Adrenal gland (tissue), 12 donors: Measurements from ENCODE around the gene ERICH4. TPM values are rescaled to one million over a fixed set of nuclear protein-coding genes. Genes with fewer than 3 reads are reported as not detected.
"Not testable (repeated sequence)": the region's sequence is repeated elsewhere in the genome, so short reads cannot be mapped to it uniquely, and the experiment has no call there.

Experiments
- DNase-seq, 7 donors: peaks; one replicate each; pipeline ENCODE4 v3.0.0-alpha.2; 2019 to 2020
- H3K27ac ChIP-seq, 5 donors: fragments of 200-600 bp; sonication (generic) in 4 of 5; 1 replicate in 3 of 5; 2 replicates in 2 of 5; pipeline versions ENCODE4 v1.5.1 to v1.8.0; 2016 to 2020; ENCODE audit warnings: mild to moderate bottlenecking in 1 of 5
- H3K27me3 ChIP-seq: fragments of 200-600 bp; 2 replicates; pipeline ENCODE4 v1.8.0; 2021
- H3K36me3 ChIP-seq, 2 donors: fragments of 200-600 bp; replicated peaks in 1 of 2; 1 replicate in 1 of 2; 2 replicates in 1 of 2; pipeline versions ENCODE4 v1.5.1 to v1.8.0; 2018 to 2022
- H3K4me1 ChIP-seq, 2 donors: fragments of 200-600 bp; replicated peaks in 1 of 2; 1 replicate in 1 of 2; 2 replicates in 1 of 2; pipeline versions ENCODE4 v1.5.1 to v1.8.0; 2018 to 2021
- H3K4me3 ChIP-seq, 4 donors: fragments of 200-600 bp; sonication (generic) in 3 of 4; one replicate each; pipeline ENCODE4 v1.5.1; 2016 to 2018
- H3K9me3 ChIP-seq, 3 donors: fragments of 200-600 bp; sonication (generic) in 1 of 3; replicated peaks in 1 of 3; 1 replicate in 2 of 3; 2 replicates in 1 of 3; pipeline versions ENCODE4 v1.5.1 to v1.8.0; 2016 to 2021
- POLR2A ChIP-seq, 2 donors: fragments of 450-650 bp; IDR thresholded peaks; one replicate each; pipeline ENCODE4 v1.6.1; 2017; ENCODE audit warnings: antibody characterized with exemption in 2 of 2, mild to moderate bottlenecking in 2 of 2, moderate library complexity in 1 of 2
- WGBS, 4 donors: extraction: QIAGEN DNeasy Blood & Tissue Kit in 2 of 4; methylation state at CpG; one replicate each; pipeline versions ENCODE4 v1.1.5 to v1.1.7; 2013 to 2017; 5-methylcytosine and 5-hydroxymethylcytosine counted together
- intact Hi-C, 2 donors: fragments of 100-400 bp; cut with DNase I; formaldehyde crosslinking; loops; one replicate each; pipeline versions ENCODE4 v1.14.1 to v1.15.0; 2022 to 2023
- polyA plus RNA-seq, 3 donors: library from polyadenylated mRNA; stranded (reverse); fragments of 200-250 nt in 2 of 3; fragments of 350-450 nt in 1 of 3; fragmentation: Illumina TruSeq in 1 of 3; extraction: RNeasy Lipid Tissue Mini Kit (QIAGEN cat#74804) in 1 of 3; gene quantifications; one replicate each; pipeline ENCODE4 v1.2.3, GENCODE V29; 2013 to 2014
- total RNA-seq, 9 donors: library from RNA; depleted of rRNA in 4 of 9; stranded (reverse); fragments of >200 nt in 4 of 9; fragments of 120-200 nt in 1 of 9; fragmentation: NEBNext Ultra II Directional in 1 of 9; extraction: Animal tissue kit (Norgen Biotek cat#: 25700) in 1 of 9; gene quantifications; one replicate each; pipeline versions ENCODE4 v1.1.0 to v1.2.4, GENCODE V29; 2013 to 2023
- TF ChIP-seq, protein P1 (sequence below), 6 experiments: fragments of 450-650 bp in 4 of 6; fragments of 200-600 bp in 2 of 6; sonication (generic) in 1 of 6; IDR thresholded peaks; 1 replicate in 5 of 6; 2 replicates in 1 of 6; pipeline versions ENCODE4 v1.5.1 to v1.8.0; 2016 to 2021; ENCODE audit warnings: antibody characterized with exemption in 6 of 6, mild to moderate bottlenecking in 2 of 6, moderate library complexity in 1 of 6
- donor health status: healthy with polysubstance abuse.
- donor health status: Bipolar disorder and iron deficiency.
- donor health status: DM: yes; HTN: yes; CAD: no.
- donor health status: DM: no; HTN: no; CAD: no.
- donor health status: DM: no; HTN: no; CAD: no.
- donor health status: DM: yes; HTN: yes; CAD: no.

ERICH4 gene
- total and polyA plus RNA-seq, 12 donors = 0.10 TPM; not detected in 11

- intact Hi-C loops = no loop called here
- DNase-seq = peak in 2 of 7 donors; percentile 29 to 38
- H3K27ac ChIP-seq = no peak overlapping the region
- H3K4me3 ChIP-seq = no peak overlapping the region
- TF ChIP-seq, protein P1, sequence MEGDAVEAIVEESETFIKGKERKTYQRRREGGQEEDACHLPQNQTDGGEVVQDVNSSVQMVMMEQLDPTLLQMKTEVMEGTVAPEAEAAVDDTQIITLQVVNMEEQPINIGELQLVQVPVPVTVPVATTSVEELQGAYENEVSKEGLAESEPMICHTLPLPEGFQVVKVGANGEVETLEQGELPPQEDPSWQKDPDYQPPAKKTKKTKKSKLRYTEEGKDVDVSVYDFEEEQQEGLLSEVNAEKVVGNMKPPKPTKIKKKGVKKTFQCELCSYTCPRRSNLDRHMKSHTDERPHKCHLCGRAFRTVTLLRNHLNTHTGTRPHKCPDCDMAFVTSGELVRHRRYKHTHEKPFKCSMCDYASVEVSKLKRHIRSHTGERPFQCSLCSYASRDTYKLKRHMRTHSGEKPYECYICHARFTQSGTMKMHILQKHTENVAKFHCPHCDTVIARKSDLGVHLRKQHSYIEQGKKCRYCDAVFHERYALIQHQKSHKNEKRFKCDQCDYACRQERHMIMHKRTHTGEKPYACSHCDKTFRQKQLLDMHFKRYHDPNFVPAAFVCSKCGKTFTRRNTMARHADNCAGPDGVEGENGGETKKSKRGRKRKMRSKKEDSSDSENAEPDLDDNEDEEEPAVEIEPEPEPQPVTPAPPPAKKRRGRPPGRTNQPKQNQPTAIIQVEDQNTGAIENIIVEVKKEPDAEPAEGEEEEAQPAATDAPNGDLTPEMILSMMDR (IDR thresholded peaks at IDR 0.05) = no peak
- no peak for TF ChIP-seq POLR2A (IDR thresholded peaks at IDR 0.05)
- WGBS, 4 donors = 53 to 84% (median 70%) methylated on average over 4 of the region's 4 CpGs
- H3K27me3 ChIP-seq = no peaks in the 10 kb centered on the region
- H3K4me1 ChIP-seq = peaks cover 14 to 26% of the 10 kb centered on the region in 2 donors
- H3K9me3 ChIP-seq = no peaks in the 10 kb centered on the region
- peaks cover 0 to 14% of the 10 kb centered on the region in 2 donors for H3K36me3 ChIP-seq
Measured at GRCh38 chr19:41407271-41407670, 35.7 kb upstream of the ERICH4 start.

DNA sequence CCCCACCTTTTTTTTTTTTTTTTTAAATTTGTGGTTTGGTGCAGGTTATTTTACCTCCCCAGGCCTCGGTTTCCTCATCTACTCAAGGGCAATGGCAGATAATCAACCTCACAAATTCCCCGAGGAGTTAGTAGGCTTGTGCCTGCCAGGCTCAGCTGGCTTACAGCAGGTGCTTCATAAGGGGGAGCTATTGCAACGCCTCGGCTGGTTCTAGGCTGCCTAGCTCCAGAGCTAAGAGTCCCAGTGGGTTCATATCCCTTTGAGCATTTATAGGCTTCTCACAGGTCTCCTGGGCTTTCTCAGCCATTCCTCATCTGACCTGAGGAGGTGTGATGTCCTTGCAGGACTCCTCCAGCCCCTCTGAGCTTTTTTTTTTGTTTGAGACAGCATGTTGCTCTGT is 34.7 kb upstream of the ERICH4 start:
- H3K27ac ChIP-seq = no peak overlapping the region
- no peaks in the 10 kb centered on the region for H3K27me3 ChIP-seq
- 72 to 92% (median 83%) methylated on average over 4 of the region's 4 CpGs for WGBS, 4 donors
- no peaks in the 10 kb centered on the region for H3K9me3 ChIP-seq
- DNase-seq = no peak
- H3K4me3 ChIP-seq = no peak overlapping the region
- H3K36me3 ChIP-seq = peaks cover 0 to 20% of the 10 kb centered on the region in 2 donors
- intact Hi-C loops = no loop called here
- peaks cover 14 to 26% of the 10 kb centered on the region in 2 donors for H3K4me1 ChIP-seq
- TF ChIP-seq POLR2A (IDR thresholded peaks at IDR 0.05) = no peak
- TF ChIP-seq, protein P1 (IDR thresholded peaks at IDR 0.05) = no peak

DNA sequence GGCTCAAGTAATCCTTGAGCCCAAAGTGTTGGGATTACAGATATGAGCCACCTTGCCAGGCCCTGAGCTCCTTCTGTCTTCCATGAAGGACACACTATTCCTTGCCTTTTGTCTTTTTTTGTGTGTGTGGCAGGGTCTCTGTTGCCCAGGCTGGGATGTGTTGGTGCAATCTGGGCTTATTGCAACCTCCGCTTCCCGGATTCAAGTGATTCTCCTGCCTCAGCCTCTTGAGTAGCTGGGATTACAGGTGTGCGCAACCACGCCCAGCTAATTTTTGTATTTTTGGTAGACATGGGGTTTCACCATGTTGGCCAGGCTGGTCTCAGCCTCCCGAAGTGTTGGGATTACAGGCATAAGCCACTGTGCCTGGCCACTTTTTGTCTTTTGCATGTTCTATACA is 34.1 kb upstream of the ERICH4 start:
- H3K4me3 ChIP-seq, H3K27me3 ChIP-seq, DNase-seq, H3K9me3 ChIP-seq, intact Hi-C loops: not testable (repeated sequence)
- peaks cover 14 to 26% of the 10 kb centered on the region in 2 donors for H3K4me1 ChIP-seq
- WGBS, 4 donors = 90 to 99% (median 92%) methylated on average over 5 of the region's 5 CpGs
- peaks cover 0 to 26% of the 10 kb centered on the region in 2 donors for H3K36me3 ChIP-seq
- H3K27ac ChIP-seq = peak overlapping the region in 4 of 5 donors; percentile 60 to 79 (median 62)

DNA sequence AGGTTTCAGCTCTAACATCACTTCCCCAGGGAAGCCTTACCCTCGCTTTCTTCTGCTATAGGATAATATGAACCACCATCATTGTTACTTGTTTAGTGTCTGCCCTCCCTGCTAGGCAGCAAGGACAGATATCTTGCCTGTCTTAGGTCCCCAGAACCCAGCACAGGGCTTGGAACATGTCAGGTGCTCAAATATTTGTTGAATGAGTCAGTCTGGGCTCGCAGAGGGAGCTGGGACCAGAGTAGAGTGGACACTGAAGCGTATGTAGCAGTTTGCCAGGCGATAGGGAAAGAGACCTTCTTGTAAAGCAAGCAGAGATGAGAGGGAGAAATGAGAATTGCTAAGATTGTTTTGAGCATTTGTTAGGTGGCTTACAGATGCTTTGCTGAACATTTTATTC is 33.7 kb upstream of the ERICH4 start:
- intact Hi-C loops = no loop called here
- peak overlapping the region in 4 of 5 donors; percentile 60 to 79 (median 62) for H3K27ac ChIP-seq
- peaks cover 14 to 26% of the 10 kb centered on the region in 2 donors for H3K4me1 ChIP-seq

More for the DNA sequence above, 33.7 kb upstream of the ERICH4 start:
- TF ChIP-seq, protein P1 (IDR thresholded peaks at IDR 0.05) = no peak
- TF ChIP-seq POLR2A (IDR thresholded peaks at IDR 0.05) = peak in 1 of 2 donors; percentile 73
- no peaks in the 10 kb centered on the region for H3K9me3 ChIP-seq
- WGBS, 4 donors = 44 to 53% (median 48%) methylated on average over 4 of the region's 4 CpGs
- DNase-seq = peak in 6 of 7 donors; percentile 70 to 88 (median 82)
- no peaks in the 10 kb centered on the region for H3K27me3 ChIP-seq
- no peak overlapping the region for H3K4me3 ChIP-seq
- peaks cover 0 to 30% of the 10 kb centered on the region in 2 donors for H3K36me3 ChIP-seq
